Ishikawa (cell line): Measurements from ENCODE around the gene TTC8.

Experiments
- CEBPB ChIP-seq: IDR thresholded peaks from 2 replicates; pipeline ENCODE4 v1.6.1; 2012
- CREB1 ChIP-seq: IDR thresholded peaks from 2 replicates; pipeline ENCODE4 v1.6.1; 2012; ENCODE audit warnings: low read depth
- EGR1 ChIP-seq: IDR thresholded peaks from 2 replicates; pipeline ENCODE4 v1.6.1; 2012
- EP300 ChIP-seq: IDR thresholded peaks from 2 replicates; pipeline ENCODE4 v1.6.1; 2012; ENCODE audit warnings: borderline replicate concordance
- FOXM1 ChIP-seq: IDR thresholded peaks from 2 replicates; pipeline ENCODE4 v1.6.1; 2012; ENCODE audit warnings: low read depth, borderline replicate concordance
- NFIC ChIP-seq: IDR thresholded peaks from 2 replicates; pipeline ENCODE4 v1.6.1; 2012
- RAD21 ChIP-seq: IDR thresholded peaks from 2 replicates; pipeline ENCODE4 v1.6.1; 2012; ENCODE audit warnings: low read depth
- TAF1 ChIP-seq: IDR thresholded peaks from 2 replicates; pipeline ENCODE4 v1.6.1; 2012; ENCODE audit warnings: low read depth, mild to moderate bottlenecking
- TCF12 ChIP-seq: IDR thresholded peaks from 2 replicates; pipeline ENCODE4 v1.6.1; 2012; ENCODE audit warnings: low read depth
- TEAD4 ChIP-seq: IDR thresholded peaks from 2 replicates; pipeline ENCODE4 v1.6.1; 2012
- USF1 ChIP-seq: IDR thresholded peaks from 2 replicates; pipeline ENCODE4 v1.6.1; 2012
- YY1 ChIP-seq: IDR thresholded peaks from 2 replicates; pipeline ENCODE4 v1.6.1; 2012; ENCODE audit warnings: low read depth
- ZBTB7A ChIP-seq: IDR thresholded peaks from 2 replicates; pipeline ENCODE4 v1.6.1; 2012; ENCODE audit warnings: low read depth
- TF ChIP-seq, protein P1 (sequence below): IDR thresholded peaks from 2 replicates; pipeline ENCODE4 v1.6.1; 2012; ENCODE audit warnings: low read depth, mild to moderate bottlenecking
- TF ChIP-seq, protein P2 (sequence below): IDR thresholded peaks from 2 replicates; pipeline ENCODE4 v1.6.1; 2012

The TTC8 gene

GRCh38 chr14:88872976-88873375, 48.5 kb downstream of the TTC8 start:
- TF ChIP-seq, protein P1, sequence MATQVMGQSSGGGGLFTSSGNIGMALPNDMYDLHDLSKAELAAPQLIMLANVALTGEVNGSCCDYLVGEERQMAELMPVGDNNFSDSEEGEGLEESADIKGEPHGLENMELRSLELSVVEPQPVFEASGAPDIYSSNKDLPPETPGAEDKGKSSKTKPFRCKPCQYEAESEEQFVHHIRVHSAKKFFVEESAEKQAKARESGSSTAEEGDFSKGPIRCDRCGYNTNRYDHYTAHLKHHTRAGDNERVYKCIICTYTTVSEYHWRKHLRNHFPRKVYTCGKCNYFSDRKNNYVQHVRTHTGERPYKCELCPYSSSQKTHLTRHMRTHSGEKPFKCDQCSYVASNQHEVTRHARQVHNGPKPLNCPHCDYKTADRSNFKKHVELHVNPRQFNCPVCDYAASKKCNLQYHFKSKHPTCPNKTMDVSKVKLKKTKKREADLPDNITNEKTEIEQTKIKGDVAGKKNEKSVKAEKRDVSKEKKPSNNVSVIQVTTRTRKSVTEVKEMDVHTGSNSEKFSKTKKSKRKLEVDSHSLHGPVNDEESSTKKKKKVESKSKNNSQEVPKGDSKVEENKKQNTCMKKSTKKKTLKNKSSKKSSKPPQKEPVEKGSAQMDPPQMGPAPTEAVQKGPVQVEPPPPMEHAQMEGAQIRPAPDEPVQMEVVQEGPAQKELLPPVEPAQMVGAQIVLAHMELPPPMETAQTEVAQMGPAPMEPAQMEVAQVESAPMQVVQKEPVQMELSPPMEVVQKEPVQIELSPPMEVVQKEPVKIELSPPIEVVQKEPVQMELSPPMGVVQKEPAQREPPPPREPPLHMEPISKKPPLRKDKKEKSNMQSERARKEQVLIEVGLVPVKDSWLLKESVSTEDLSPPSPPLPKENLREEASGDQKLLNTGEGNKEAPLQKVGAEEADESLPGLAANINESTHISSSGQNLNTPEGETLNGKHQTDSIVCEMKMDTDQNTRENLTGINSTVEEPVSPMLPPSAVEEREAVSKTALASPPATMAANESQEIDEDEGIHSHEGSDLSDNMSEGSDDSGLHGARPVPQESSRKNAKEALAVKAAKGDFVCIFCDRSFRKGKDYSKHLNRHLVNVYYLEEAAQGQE: no peak
- TF ChIP-seq ZBTB7A (no peak), TEAD4 (no peak), TCF12 (no peak), EGR1 (no peak), YY1 (no peak), EP300 (no peak), USF1 (no peak), CEBPB (no peak), FOXM1 (no peak), TAF1 (no peak), CREB1 (no peak), RAD21 (no peak), NFIC (no peak)
- TF ChIP-seq, protein P2, sequence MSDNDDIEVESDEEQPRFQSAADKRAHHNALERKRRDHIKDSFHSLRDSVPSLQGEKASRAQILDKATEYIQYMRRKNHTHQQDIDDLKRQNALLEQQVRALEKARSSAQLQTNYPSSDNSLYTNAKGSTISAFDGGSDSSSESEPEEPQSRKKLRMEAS: no peak

DNA sequence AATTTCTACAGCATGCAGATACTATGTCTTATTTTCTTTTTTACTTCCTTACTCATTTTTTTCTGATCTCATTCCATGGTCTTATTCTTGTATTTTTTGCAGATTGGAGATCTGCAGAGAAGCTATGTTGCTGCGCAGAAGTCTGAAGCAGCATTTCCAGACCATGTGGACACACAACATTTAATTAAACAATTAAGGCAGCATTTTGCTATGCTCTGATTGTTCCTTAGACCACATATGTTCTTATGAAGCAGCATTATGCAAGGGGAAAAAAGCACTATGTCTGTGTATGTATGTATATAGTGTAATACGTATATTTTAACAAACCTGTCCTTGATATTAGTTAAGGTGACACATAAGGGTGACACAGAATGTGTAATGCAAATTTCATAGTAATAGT, 52.7 kb downstream of the TTC8 start:
- no peak for TF ChIP-seq CEBPB
- no peak for TF ChIP-seq RAD21
- TF ChIP-seq, protein P1: no peak
- no peak for TF ChIP-seq FOXM1
- TF ChIP-seq USF1: no peak
- TF ChIP-seq CREB1: no peak
- no peak for TF ChIP-seq TAF1

DNA sequence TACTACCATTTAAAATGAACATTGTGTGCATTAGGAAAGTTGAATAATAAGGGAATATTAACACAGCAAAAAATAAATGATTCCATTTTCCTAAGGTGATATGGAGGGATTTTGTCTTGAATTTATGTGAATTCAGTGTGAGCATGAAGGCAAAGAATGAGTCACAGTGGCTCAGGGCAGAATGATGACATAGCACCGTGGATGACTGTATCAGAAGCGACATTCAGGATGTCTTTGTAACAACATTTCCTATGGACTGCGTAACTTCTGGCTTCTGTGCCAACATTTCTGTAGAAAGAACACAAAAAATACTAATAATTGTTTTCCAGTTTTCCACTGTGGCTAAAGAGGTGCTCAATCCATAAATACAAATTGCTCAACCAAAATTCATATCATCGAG, 54.6 kb downstream of the TTC8 start:
- TF ChIP-seq ZBTB7A: no peak
- TF ChIP-seq TAF1: no peak
- TF ChIP-seq, protein P2: no peak
- TF ChIP-seq YY1: no peak

DNA sequence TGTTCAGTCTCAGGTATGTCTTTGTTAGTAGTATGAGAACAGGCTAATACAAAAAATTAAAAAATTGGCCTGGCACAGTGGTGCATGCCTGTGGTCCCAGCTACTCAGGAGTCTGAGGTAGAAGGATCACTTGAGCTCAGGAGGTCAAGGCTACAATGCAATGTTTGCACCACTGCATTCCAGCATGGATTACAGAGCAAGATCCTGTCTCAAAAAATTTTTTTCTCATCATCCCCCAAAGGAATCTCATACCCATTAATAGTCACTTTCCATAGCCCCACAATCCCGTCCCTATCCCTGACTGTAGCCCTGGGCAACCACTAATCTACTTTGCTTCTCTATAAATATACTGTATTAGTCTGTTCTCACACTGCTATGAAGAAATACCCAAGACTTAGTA, 57.8 kb downstream of the TTC8 start:
- TF ChIP-seq, protein P1: no peak
- TF ChIP-seq EGR1 (no peak), TEAD4 (no peak)

GRCh38 chr14:88895116-88895515, 70.7 kb downstream of the TTC8 start:
- TF ChIP-seq, protein P2: no peak
- TF ChIP-seq ZBTB7A (no peak), NFIC (no peak), EP300 (no peak), RAD21 (no peak), EGR1 (no peak), TEAD4 (no peak), YY1 (no peak), USF1 (no peak), FOXM1 (no peak), TAF1 (no peak), CREB1 (no peak)
- TF ChIP-seq, protein P1: no peak
